Ecto neural progenitor cell (in vitro differentiated cells): ENCODE results near the gene NLRP6.

Experiments used
- DNase-seq: peaks from one replicate; pipeline ENCODE4 v3.0.0-alpha.2; 2018; ENCODE audit warnings: low spot score

The NLRP6 gene

GRCh38 chr11:256952-257737 lies 21.1 kb upstream of the NLRP6 start:
- no peak for DNase-seq

- no peak for DNase-seq
These were observed 20.3 kb upstream of the NLRP6 start for GRCh38 chr11:257766-258493.

GRCh38 chr11:259413-259812 lies 18.8 kb upstream of the NLRP6 start:
- DNase-seq: no peak

- DNase-seq: no peak
These were observed 16.6 kb upstream of the NLRP6 start for GRCh38 chr11:261624-262023.

GRCh38 chr11:266676-267439 lies 11.3 kb upstream of the NLRP6 start:
- DNase-seq: peak; percentile 29

GRCh38 chr11:267491-267994 lies 10.7 kb upstream of the NLRP6 start:
- DNase-seq: no peak

GRCh38 chr11:268716-269145 lies 9.5 kb upstream of the NLRP6 start:
- peak; percentile 23 for DNase-seq

- DNase-seq: peak; percentile 23
These were observed 8.9 kb upstream of the NLRP6 start for GRCh38 chr11:269146-269890.

GRCh38 chr11:270451-271318 lies 7.5 kb upstream of the NLRP6 start:
- DNase-seq: peak; percentile 36

- DNase-seq: peak; percentile 19
These were observed 6.9 kb upstream of the NLRP6 start for GRCh38 chr11:271319-271715.

GRCh38 chr11:272195-272930 lies 5.8 kb upstream of the NLRP6 start:
- peak; percentile 28 for DNase-seq

GRCh38 chr11:272931-273198 lies 5.3 kb upstream of the NLRP6 start:
- DNase-seq: no peak

- DNase-seq: no peak
These were observed 2.0 kb upstream of the NLRP6 start for GRCh38 chr11:276219-276618.

GRCh38 chr11:279040-279965 lies 1.1 kb downstream of the NLRP6 start:
- peak; percentile 32 for DNase-seq

- peak; percentile 39 for DNase-seq
These were observed 1.9 kb downstream of the NLRP6 start for GRCh38 chr11:279966-280705.

GRCh38 chr11:280706-281485 lies 2.7 kb downstream of the NLRP6 start:
- peak; percentile 36 for DNase-seq

GRCh38 chr11:281486-282161 lies 3.4 kb downstream of the NLRP6 start:
- DNase-seq: peak; percentile 45
